A549 treated with Hydrocortisone at 1 μM for 4 hours (cell line): ENCODE data around the gene ALKBH3. TPM values are rescaled to one million over a fixed set of nuclear protein-coding genes. Genes with fewer than 3 reads are reported as not detected.

Source experiments
- total RNA-seq: library from RNA; stranded (reverse); fragments of 200-300 nt; extraction: Qiagen RNA extraction; gene quantifications from 5 replicates; pipeline ENCODE4 v1.2.3, GENCODE V29; 2022

The ALKBH3 gene
- total RNA-seq: 26.0 to 28.3 TPM (median 26.3 TPM) in 5 replicates

GRCh38 chr11:43880640-43881159 is at the start of gene ALKBH3:
ALKBH3 (plus strand) TSS chr11:43880831; CDS start chr11:43882653, 1,822 bp downstream.

Other genes with a start within 250 kb of the ALKBH3 start
- gene HSD17B12, start 200.1 kb upstream of the ALKBH3 start, total RNA-seq: 67.7 to 70.2 TPM (median 68.7 TPM) in 5 replicates
- 1.1 to 5.8 TPM (median 4.1 TPM) in 5 replicates for gene C11orf96, start 61.8 kb downstream of the ALKBH3 start, total RNA-seq
- gene ACCSL, start 167.2 kb downstream of the ALKBH3 start, total RNA-seq: not detected in 5 replicates
- gene ACCS, start 185.4 kb downstream of the ALKBH3 start, total RNA-seq: 14.6 to 17.9 TPM (median 16.4 TPM) in 5 replicates
- 54.3 to 61.9 TPM (median 58.4 TPM) in 5 replicates for gene EXT2, start 214.8 kb downstream of the ALKBH3 start, total RNA-seq